Astrocyte of the hippocampus (primary cell): ENCODE results near the gene SLX9.

Experiments
- DNase-seq: peaks from one replicate; pipeline ENCODE4 v3.0.0; 2011; ENCODE audit warnings: low read depth, low spot score

Gene SLX9

DNA sequence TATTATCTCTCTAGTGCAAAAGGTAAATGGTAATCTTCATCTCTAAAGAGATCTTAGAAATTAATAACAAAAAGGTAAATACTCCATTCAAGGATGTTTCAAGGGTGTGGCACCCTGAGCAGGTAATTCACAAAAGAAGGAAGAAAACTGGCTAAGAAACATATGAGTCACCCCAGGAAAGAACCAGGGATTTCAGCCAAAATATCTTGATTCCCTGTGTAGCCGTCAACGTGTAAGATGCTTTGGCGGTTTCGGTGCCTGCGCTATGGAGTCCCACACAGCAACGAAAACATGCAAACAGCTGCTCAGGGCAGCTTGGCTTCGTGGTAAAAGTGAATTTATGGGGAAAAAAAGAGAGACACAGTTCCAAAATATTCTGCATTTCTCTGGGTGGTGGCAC is 22.9 kb upstream of the SLX9 start:
- peak; percentile 58 for DNase-seq

DNA sequence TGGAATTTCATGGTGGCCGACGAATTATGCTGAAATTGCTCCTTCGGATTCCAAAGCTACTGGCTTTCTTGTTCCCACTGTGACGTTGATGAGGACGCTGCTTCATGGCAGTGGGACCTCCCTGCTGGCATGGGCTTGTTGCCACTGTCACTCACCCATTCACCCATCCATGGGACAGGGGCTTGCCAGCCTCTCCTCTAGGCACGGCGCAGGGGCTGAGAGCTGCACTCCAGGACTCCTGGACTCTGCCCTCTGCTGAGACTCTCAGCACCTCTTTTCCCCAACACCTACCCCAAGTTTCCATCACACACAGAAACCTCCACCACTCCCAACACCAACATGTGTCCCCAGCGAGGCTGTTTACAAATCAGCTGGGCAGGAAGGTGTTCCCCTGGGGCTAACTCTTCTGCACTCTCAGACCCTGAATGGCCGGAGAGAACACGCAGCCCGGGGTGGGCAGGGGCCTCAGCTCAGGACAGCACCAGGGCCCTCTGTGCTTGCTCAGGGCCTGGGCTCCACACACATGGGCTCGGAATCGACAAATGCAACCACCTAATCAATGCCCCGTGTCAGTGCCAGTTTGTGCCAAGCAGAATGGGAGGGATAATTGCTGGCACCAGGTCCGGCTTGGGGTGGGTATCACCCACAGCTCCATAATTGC is 22.3 kb upstream of the SLX9 start:
- DNase-seq: no peak

DNA sequence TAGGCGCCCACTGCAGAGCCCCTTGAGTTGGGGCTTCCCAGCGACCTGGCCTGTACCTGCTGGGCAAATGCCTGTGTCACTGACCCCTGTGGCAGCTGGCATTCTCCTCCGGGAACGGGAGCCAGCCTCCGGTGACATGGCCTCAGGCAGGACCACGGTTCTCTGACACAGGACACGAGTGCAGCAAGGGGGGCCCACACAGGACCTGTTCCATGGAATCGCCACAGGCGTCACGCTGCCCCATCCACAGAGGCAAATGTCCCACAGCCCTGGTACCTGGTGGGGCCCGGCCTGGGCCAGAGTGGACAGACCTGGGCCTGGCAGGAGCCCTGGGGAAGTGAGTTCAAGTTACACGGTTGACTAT is 21.7 kb upstream of the SLX9 start:
- no peak for DNase-seq

DNA sequence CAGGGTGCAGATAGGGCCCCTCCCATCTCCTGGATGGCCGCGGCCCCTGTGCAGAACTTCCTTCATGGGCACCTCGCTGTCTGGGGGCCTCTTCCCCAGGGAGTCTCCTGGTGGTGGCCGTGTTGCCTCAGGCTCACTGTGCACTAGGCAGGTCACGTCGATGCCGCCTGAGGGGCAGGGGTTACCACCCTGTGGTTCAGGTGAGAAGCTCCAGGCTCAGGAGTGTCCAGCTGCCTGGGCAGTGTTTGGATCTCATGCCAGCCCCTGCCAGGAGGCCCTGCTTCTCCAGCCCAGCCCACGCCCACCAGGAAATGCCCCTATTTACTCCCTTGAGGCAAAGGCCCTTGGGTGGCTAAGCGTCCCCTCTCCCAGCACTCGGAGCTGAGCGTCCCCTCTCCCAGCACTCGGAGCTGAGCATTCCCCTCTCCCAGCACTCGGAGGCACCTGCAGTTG is 21.2 kb upstream of the SLX9 start:
- DNase-seq: peak; percentile 51

DNA sequence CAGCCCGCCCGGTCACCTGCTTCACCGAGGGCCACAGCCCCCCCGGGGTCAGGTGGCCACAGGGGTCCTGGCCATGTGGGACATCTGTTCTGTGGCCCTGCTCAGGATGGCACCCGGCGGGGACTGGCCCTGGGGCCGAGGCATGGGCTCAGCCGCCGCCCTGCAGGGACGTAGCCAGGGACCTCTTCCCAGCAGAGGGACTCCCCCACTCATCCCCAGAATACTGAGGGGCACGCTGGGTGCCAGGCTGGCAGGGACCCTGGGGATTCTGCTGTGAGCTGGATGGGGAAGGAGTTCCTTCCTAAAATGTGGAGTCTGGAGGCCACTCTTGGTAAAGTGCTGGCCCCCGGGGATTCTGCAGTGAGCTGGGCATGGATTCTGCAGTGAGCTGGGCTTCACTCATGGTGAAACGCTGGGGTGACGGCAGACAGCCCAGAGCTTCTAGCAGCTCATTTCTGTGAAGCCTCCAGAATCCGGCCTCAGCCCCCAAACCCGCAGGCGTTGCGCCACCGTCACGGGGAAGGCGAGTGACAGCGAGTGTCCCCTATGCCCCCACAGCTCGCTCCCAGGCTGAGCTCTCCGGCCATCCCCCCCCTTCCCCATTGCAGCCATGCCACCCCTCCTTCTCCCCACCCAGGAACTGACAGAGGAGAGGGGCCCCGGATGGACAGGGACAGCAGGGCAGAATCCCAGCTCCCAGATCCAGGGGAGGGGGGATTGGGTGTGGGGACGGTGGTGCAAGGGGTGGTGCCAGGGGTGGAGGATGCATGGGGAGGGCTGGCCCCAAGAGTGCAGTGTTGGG is 20.5 kb upstream of the SLX9 start:
- no peak for DNase-seq

DNA sequence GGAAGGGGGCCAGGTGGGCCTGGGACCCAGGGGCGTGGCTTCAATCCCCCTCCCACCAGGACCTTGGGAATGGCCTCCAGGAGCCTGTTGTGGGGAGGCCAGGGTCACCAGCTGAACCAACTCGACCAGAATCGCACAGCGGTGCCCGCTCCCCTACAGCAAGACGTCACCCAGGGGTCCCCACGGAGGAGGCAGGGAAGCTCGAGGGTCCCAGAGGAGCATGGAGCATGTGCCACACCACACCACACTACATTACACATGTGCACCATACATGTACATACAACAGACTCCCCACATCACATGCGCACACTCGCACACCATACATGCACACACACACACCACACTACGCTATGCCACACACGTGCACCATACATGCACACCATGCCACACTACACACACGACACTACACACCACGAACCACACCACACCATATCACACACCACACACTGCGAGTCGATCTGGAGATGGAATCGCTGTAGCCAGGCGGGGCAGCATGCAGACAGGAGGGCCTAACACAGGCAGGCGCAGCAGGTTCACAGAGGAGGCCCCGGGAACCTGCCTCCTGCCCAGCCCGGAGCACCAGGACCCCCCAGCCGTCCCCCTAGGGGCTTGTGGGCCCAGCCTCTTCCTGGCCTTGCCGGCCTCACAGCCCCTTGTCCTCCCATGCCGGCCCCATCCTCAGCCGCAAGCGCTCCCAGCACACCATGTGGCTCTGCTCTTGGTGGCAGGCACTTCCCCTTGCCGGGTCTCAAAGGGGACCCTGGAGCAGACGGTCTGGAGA is 19.7 kb upstream of the SLX9 start:
- no peak for DNase-seq

DNA sequence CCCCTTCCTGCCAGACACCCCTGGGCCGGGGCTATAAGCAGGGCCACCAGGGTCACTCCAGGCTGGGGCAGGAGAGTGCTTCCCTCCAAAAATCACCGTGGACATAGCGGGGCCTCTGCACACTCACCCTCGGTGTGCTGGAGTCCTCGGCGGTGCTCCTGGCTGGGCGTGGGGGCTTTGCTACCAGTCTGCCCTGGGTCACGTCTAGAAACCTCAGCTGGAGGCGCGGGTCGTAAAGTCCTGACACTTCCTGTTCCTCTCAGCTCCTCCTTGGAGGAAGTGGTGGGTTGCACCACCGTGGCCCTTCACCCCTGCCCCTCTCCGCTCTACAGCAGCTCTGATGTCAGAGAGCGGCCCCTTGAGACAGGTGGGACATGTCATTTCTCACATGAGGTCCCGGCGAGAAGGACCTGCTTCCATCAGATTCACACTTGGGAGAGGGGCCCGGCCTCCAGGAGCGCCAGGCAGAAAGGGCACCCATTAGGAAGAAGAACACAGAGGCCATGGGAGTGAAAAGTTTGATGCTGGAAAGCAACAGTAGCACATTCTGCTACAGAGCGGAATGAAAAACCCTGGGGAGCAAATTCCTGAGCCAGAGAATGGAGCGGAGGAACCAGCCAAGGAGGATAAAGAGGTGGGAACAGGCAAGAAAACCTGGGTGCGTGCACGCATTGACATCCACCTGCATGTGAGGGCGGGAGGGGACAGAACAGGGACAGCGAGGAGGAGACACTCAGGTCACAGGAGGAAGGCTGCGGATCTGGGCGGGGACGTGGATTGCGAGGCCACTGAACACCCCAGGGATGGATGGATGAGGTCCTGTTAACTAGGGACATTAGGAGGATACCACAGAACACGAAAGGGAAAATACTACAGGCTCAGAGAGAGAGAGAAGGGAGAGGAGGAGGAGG is 18.9 kb upstream of the SLX9 start, which contains the start of gene ITGB2:
Gene ITGB2 (minus strand): TSS at position 206 of the 911 bp plus-strand sequence. CDS start 10,117 bp downstream, outside the sequence.
- no peak for DNase-seq

DNA sequence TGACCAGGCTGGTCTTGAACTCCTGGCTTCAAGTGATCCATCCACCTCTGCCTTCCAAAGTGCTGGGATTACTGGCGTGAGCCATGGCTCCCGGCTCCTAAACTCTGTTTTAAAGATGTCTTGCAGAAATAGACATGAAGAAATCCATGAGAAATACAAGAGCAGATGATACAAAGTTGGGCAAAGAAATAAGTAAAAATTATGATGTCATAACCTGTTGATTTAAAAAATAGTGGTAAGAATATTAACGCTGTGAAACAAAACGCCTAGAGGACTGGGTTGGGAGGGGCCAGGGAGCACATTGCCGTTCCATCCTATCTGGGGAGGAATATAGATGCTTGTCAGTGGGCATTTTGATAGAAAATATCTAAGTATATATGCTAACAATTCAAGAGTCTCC is 17.9 kb upstream of the SLX9 start:
- DNase-seq: no peak

DNA sequence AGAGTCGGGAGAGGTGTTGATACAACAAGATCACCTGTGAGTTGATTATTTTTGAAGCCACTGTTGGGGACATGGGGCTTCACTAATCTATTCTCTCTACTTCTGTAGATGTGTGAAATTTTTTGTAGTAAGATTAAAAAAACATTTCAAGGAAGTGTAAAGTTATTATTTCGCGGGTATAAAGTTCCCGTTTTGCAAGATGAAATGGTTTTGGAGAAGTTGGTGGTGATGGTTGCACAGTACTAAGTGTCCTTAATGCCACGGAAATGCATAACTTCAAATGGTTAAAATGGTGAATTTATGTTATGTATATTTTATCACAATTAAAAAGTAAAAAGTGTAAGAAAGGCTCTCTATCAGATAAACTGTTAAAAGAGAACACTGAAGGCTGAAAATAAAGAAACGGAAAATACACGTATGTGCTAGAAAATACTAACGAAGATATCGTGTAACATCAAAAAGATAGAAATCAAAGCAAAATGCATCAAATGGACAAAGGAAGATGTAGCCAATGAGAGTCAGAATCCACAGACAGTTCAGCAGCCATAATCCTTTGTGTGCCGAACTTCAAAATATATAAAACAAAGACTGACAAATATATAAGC is 16.2 kb upstream of the SLX9 start:
- no peak for DNase-seq

DNA sequence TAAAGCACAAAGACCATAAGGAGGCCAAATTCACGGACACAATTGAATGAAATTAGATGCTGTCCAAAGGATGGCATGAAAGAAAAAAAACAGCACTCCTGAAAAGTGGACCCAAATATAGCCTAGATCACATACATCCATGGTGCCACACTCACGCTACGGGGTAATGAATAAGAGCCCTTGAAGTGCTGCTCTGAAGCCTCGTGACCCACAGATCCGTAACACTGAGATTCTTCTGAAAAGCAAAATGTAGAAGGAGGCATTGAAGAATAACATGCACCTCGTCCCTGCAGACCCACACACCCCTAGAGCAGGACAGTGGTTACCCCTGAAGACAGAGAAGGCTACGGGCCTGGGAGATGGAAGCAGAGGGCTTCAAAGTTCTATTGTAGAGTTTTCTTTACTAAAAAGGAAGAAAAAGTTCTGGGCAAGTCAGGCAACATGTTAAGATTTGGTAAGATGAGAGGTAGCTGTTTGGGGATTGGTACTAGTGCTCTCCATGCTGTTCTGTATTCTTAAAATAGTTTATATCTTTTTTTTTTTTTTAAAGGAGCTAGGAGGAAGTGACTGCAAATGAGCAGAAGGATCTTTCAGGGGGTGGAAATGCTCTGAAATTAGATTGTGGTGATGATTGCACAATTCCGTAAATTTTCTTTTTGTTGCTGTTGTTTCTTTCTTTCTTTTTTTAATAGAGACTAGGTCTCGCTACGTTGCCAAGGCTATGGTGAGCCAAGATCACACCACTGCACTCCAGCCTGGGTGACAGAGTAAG is 15.0 kb upstream of the SLX9 start:
- DNase-seq: peak; percentile 43

DNA sequence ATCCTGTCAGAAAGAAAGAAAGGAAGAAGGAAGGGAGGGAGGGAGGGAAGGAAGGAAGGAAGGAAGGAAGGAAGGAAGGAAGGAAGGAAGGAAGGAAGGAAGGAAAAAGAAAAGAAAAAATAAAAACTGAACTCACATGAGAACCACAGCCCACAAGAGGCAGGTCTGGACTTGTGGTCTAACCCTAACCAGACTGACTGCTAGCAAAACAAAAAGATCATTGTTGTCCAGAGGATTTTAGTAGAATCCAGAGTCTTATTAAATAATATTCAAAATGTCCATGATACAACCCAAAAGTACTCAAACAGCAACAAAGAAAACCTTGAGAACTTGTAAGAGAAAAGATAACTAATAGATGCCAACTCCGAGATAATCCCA is 14.5 kb upstream of the SLX9 start:
- DNase-seq: no peak

DNA sequence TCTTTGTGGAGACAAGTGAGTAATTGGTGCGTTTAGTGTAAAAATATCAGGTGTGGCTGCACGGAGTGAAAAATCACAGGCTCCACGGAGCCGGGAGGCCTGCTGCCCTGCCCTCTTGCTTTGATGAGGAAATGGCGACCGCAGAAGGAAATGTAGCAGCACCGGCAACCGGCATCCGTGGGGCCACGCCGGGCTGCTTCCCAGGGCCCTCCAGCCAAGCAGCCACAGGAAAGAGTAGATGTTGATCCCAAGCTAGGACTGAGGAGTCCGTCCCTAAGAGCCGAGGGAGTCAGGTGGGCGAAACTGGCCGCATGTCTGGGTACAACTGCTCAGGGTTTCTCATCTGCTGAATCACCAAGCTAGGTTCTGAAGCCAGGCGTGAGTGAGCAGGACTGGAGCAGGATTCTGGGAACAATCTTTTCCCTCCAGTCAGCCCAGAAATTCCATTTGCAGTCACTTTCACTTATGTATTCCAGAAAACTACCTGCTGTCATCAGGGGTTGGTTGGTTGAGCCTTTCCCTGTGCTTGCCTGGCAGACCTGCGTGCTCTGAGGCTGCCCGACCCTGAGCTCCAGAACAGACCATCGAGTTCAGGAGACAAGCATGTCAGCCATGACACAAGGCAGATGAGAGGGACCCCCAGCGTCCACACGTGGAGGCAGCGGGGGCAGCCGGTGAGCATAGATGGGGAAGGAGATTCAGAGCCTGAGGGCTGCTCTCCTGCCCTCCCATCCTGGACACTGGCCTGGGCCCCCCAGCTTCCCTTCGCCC is 13.3 kb upstream of the SLX9 start:
- DNase-seq: peak; percentile 47

DNA sequence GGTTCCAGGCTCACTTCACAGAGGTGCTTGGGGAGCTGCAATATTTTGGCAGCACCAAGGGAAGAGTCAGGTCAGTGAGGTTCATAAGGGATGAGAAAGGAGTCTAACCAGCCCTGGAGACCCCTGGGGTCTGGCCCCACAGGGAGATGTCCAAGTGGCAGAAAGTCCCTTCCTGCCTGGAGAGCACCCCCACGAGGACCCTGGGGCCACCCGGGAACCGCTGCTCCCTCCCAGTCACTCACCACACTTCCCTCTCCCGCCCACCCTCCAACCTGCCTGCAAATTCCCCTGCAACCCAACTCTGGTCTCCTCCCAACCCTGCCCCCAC is 12.6 kb upstream of the SLX9 start:
- no peak for DNase-seq

DNA sequence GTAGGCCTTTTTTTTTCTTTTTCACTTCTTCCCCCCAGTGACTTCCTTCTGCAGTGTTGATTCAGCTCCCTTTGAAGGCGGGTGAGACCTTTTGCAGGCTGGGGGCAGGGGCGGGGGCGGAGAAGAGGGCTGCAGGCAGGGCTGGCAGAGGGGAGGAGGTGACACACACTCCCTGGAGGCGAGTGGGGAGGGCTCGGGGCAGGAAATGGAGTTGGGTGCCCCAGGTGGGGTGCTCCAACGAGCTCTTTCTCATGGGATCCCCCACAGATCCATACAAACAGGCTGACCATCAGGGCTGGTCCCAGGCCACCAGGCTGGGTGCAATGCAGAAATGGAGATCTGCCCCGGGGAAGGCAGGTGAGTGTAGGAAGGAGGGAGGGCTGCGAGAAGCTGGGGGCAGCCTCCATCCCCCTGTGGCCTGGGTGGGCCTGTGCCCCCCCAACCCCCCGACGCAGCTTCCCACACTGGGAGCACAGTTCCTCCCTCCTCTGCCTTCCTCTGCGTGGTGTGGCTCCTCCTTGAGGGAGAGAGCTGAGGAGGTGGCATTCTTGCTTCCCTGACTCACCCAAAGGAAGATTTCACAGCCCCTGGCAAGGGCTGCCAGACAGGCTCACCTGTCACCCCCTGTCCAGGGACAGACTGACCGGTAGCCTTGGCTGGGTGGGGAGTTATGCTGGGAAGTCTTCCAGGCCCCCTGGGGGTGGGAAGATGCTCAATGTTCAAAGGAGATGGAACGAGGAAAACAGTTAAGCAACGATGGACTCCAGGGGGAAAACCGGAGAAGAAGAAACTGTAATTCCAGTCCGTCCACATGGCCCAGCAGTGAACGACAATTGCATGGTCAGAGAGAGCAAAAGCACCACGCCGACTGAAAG is 12.0 kb upstream of the SLX9 start:
- DNase-seq: peak; percentile 82

DNA sequence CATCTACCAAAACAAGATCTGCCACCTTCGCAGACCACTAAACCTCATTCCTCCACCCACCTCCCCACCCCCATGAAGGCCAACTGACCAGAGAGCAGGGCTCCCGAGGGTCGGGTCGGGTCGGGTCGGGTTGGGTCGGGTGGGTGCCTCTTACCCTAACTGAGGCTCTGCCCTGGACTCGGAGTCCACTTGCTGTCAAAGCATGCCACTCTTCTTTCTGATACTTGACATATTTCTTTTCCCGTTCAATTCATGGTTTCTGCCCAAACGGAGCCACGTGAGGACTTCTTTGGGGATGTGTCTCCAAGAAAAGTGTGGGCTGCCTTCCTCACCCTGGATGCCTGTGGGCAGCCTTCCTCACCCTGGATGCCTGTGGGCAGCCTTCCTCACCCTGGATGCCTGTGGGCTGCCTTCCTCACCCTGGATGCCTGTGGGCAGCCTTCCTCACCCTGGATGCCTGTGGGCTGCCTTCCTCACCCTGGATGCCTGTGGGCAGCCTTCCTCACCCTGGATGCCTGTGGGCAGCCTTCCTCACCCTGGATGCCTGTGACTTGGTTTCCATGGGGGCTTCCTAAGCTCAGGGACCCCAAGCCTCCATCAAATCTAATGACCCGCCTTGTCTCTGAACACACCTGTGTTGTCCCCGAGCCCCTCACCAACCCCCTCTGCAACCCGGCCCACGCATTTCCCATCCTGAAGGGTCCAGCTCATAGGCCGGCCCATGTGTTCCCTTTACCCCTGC is 11.2 kb upstream of the SLX9 start:
- peak; percentile 75 for DNase-seq

DNA sequence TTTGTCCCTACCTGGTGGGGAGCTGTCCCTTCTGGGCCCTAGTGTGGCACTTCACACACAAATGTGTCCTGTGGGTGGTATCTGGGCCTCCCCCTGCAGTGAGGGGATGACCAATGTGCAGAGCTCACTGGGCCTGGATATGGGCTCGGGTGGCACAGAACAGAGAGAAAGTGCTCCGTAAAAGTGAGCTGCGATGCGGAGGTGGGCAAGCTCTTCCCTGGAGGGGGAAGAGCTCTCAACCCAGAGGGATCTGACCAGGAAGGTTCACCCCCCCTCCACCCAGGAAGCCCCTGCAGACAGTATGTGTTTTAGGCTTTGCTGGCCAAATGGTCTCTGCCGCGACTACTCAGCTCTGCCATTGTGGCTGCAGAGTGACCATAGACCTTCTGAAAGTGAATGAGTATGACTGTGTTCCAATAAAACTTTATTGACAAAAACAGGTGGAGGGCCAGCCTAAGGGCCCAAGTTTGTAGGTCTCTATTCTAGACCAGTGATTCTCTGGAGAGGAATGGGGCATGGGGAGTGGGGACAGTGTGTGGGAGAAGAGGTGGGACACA is 10.5 kb upstream of the SLX9 start:
- no peak for DNase-seq

DNA sequence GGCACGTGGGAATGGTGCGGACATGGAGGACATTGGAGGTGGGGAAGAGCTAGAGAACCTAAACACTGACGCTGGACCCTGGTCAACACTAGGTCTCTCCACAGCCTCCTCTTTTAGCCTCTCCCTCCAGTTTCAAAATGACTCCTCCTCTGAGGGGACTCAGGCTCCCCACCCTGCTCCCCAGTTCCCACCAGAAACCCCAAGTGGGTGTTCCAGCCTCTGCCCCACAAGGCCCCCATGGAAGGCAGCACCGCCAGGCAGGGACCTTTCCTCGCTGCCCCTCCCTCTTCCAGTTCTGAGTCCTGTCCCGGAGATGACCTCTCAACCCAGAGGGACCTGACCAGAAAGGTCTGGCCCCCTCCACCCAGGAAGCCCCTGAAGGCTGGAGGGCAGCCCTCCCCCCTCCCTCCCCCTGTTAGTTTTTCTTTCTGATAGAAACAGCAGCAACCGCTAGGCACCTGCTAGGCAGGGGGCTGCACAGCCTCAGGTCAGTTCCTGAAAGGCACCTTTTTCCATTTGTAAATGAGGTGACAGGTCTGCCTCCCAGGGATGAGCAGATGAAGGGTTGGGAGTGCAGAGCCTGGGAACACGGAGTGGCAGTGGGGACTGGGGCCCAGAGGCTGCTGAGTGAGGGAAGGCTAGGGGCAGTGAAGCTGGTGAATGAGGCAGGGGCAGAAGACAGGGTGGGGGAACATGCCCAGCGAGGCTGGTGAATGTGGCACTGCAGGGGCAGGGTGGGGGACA is 9.9 kb upstream of the SLX9 start:
- DNase-seq: no peak
